Neural crest cell (in vitro differentiated cells): ENCODE data around the gene TRABD. TPM values are rescaled to one million over a fixed set of nuclear protein-coding genes. Genes with fewer than 3 reads are reported as not detected.

Source experiments
- DNase-seq: peaks from one replicate; pipeline ENCODE4 v3.0.0; 2021; ENCODE audit warnings: low read depth, mixed read lengths, low spot score
- H3K27ac Mint-ChIP-seq: one replicate; pipeline ENCODE4 v1.8.0; 2021; ENCODE audit warnings: mild to moderate bottlenecking, mixed read lengths; ENCODE audit not compliant: unreplicated experiment
- H3K27me3 Mint-ChIP-seq: 2 replicates; pipeline ENCODE4 v1.8.0; 2021; ENCODE audit warnings: low read depth, mild to moderate bottlenecking, mixed read lengths
- H3K36me3 Mint-ChIP-seq: 2 replicates; pipeline ENCODE4 v1.8.0; 2021; ENCODE audit warnings: low read depth, mild to moderate bottlenecking, mixed read lengths
- H3K4me1 Mint-ChIP-seq: 2 replicates; pipeline ENCODE4 v1.8.0; 2021; ENCODE audit warnings: mixed read lengths
- H3K4me3 Mint-ChIP-seq: one replicate; pipeline ENCODE4 v1.8.0; 2021; ENCODE audit warnings: mild to moderate bottlenecking, mixed read lengths
- H3K9me3 Mint-ChIP-seq: 2 replicates; pipeline ENCODE4 v1.8.0; 2021; ENCODE audit warnings: mixed read lengths
- total RNA-seq: library from RNA; stranded (reverse); gene quantifications from 2 replicates; pipeline ENCODE4 v1.2.1, GENCODE V29; 2021
- TF ChIP-seq, protein P1 (sequence below): fragments of 200-600 bp; sonication (generic); conservative IDR thresholded peaks from 2 replicates; pipeline ENCODE4 v1.5.0; 2021; ENCODE audit warnings: antibody characterized with exemption, mild to moderate bottlenecking

Gene TRABD
- total RNA-seq, 1 donor from 2014 or later, result 45.7 TPM

DNA sequence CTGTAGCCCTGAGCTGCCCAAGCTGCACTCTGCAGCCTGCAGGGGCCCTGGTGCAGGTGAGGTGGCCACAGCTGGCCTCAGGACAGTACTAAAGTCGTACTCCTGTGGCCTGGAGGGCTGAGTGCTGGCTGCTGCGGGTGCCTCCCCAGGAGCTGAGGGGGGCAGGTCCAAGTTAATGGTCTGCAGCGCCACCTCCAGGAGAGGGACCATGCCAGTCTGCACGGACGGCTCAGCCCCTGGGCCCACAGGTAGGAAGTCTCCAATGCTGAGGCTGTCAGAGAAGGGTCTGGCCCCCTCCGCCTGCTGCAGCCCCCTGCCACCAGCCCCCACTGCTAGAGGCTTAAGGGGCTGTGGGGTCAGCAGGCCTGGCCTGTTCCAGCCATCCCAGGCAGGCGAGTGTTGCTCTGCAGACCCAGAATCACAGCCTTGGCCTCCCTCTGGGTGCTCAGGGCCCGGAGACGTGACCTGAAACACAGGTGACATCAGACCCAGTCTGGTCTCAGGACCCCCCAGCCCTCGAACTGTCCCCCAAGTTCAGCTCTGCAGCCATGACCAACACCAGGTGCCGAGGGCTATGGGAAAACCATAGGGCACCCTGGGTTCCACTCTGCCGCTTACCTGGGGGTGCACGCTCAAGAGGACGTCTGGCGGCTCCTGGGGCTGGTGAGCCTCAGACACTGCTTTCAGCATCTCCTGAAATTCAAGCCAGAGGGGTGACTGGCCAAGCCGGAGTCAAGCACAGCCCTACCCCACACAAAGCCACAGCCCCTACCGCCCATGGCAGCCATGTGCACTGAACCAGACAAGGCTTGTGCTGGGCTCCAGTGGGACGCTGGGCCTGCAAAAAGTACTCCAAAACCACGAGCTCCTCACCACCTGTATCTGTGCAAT is 35.9 kb downstream of the TRABD start:
- H3K4me1 Mint-ChIP-seq, result no peaks in the 10 kb centered on the region
- no peaks in the 10 kb centered on the region for H3K9me3 Mint-ChIP-seq
- H3K36me3 Mint-ChIP-seq, result peaks cover 7% of the 10 kb centered on the region
- TF ChIP-seq, protein P1, sequence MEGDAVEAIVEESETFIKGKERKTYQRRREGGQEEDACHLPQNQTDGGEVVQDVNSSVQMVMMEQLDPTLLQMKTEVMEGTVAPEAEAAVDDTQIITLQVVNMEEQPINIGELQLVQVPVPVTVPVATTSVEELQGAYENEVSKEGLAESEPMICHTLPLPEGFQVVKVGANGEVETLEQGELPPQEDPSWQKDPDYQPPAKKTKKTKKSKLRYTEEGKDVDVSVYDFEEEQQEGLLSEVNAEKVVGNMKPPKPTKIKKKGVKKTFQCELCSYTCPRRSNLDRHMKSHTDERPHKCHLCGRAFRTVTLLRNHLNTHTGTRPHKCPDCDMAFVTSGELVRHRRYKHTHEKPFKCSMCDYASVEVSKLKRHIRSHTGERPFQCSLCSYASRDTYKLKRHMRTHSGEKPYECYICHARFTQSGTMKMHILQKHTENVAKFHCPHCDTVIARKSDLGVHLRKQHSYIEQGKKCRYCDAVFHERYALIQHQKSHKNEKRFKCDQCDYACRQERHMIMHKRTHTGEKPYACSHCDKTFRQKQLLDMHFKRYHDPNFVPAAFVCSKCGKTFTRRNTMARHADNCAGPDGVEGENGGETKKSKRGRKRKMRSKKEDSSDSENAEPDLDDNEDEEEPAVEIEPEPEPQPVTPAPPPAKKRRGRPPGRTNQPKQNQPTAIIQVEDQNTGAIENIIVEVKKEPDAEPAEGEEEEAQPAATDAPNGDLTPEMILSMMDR, result no peak
- no peaks in the 10 kb centered on the region for H3K27me3 Mint-ChIP-seq
- H3K4me3 Mint-ChIP-seq, result no peak overlapping the region
- no peak overlapping the region for H3K27ac Mint-ChIP-seq
- no peak for DNase-seq

DNA sequence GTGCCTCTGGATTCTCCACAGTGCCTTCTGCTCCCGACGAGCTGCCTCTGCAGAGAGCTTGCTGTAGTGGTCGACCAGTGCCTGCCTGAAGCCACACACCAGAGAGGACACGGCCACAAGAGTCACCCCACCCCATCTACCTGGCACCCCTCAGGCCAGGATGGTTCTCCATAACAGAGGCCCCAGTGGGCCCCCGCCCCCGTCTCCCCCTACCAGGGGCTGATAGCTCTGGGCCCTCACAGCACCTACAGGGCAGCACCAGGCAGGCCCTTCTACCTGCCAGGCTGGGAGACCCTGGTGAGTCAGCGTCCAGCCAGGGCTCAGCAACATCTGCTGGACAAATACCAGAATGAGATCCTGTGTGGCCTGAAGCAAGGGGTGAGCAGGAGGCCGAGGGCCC is 36.8 kb downstream of the TRABD start:
- H3K36me3 Mint-ChIP-seq, result peaks cover 7% of the 10 kb centered on the region
- DNase-seq, result no peak
- H3K4me1 Mint-ChIP-seq, result no peaks in the 10 kb centered on the region
- no peak overlapping the region for H3K4me3 Mint-ChIP-seq
- H3K27me3 Mint-ChIP-seq, result no peaks in the 10 kb centered on the region
- TF ChIP-seq, protein P1, result no peak
- no peaks in the 10 kb centered on the region for H3K9me3 Mint-ChIP-seq
- H3K27ac Mint-ChIP-seq, result no peak overlapping the region

DNA sequence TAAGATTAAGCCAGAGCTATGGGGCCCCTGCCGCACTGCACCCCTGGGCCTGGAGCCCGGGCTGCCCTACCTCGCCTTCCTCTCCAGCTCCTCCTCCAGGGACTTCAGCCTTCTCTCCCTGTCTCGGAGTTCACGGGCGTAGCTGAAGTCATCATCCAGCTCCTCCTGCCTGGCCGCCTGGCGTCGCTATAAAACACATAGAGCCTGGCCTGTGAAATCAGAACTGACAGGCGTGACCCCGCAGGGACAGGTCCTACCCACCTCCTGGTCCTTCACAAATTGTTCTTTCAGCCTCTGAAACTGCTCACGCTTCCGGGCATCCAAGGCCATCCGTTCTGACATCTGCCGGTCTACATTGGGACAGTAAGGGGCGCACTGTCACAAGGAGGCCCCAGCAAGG is 38.4 kb downstream of the TRABD start:
- H3K4me3 Mint-ChIP-seq, result peak overlapping the region; percentile 23
- H3K27ac Mint-ChIP-seq, result no peak overlapping the region
- no peaks in the 10 kb centered on the region for H3K9me3 Mint-ChIP-seq
- H3K36me3 Mint-ChIP-seq, result peaks cover 7% of the 10 kb centered on the region
- TF ChIP-seq, protein P1, result no peak
- H3K4me1 Mint-ChIP-seq, result no peaks in the 10 kb centered on the region
- DNase-seq, result no peak
- H3K27me3 Mint-ChIP-seq, result no peaks in the 10 kb centered on the region

DNA sequence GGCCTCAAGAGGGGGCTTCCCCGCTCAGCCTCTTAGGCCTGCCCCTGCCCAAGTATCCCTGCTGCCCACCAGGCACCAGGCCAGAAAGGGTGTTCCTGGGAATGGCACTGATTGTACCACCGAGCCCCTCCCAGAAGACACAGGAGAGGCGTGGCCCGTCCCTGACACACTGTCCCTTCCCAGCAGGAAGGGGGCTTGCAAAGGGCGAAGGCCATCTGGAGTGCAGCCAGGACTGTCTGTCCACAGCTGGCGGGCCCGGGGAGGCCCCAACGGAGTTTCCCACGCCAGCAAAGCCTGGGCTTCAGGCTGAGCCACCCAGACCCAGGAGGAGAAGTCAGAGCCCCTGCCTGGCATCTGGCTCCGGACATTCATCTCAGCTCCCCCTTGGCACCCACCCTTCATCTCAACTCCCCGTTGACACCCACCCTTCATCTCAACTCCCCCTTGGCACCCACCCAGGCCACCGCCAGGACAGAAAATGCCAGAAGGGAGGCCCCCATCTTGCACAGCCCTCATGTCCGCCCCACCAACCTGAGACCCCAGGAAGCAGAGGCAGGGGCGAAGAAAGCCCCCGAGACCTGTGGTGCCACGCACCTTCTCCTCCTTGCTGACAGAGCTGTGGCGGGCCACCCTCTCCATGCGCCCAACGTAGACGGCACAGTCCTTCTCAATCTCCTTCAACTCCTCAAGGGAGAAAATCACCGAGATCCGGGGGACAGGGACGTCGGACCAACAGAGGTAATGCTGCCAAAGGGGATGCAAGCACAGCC is 39.7 kb downstream of the TRABD start:
- H3K9me3 Mint-ChIP-seq, result no peaks in the 10 kb centered on the region
- H3K36me3 Mint-ChIP-seq, result peaks cover 7% of the 10 kb centered on the region
- H3K27me3 Mint-ChIP-seq, result no peaks in the 10 kb centered on the region
- H3K27ac Mint-ChIP-seq, result no peak overlapping the region
- TF ChIP-seq, protein P1, result no peak
- no peak overlapping the region for H3K4me3 Mint-ChIP-seq
- DNase-seq, result no peak
- no peaks in the 10 kb centered on the region for H3K4me1 Mint-ChIP-seq

DNA sequence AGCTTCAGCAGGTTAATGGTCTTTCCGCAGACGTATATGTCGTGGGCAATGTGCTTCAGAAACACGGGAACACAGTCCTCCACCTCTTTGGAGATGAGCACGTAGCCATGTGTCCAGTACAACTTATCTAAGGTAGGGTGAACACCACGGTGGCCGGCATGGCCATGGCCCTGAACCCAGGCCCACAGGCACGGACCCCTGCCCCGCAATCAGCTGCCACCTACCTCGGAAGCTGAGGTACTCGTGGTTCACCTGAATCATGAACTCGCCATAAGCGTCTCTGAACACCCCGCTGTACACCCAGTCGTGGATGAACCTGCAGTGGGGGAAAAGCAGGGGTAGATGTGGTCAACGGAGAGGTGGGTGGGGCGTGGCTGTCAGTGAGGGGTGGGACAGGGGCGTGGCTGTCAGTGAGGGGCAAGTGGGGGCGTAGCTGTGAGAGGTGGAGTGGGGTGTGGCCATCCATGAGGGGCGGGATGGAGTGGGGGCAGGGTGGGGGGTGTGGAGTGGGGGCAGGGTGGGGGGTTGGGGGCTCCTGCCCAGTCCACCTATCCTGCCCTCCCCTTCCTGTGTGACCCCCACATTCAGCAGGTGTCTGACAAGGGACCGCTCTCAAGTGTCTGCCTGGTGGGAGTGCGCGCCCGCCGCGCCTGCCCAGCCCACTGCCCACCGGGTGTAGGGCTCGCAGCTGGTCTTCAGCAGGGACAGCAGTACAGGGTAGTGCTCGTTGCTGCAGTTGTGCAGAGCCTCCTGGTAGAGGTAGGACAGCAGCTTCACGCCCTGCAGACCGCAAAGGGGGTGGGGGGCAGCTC is 40.6 kb downstream of the TRABD start:
- no peak overlapping the region for H3K27ac Mint-ChIP-seq
- H3K36me3 Mint-ChIP-seq, result peaks cover 3% of the 10 kb centered on the region
- TF ChIP-seq, protein P1, result no peak
- H3K27me3 Mint-ChIP-seq, result no peaks in the 10 kb centered on the region
- no peaks in the 10 kb centered on the region for H3K9me3 Mint-ChIP-seq
- H3K4me3 Mint-ChIP-seq, result no peak overlapping the region
- no peaks in the 10 kb centered on the region for H3K4me1 Mint-ChIP-seq
- DNase-seq, result no peak
